Heart right ventricle (tissue), 16 donors: ENCODE measurements around the gene PTPRN2. TPM values are rescaled to one million over a fixed set of nuclear protein-coding genes. Genes with fewer than 3 reads are reported as not detected.

Experiments used
- ATAC-seq, 8 donors: fragments of 200-7000 bp; cut with Tn5 transposase; one replicate each; pipeline ENCODE4 v1.9.1; 2020; ENCODE audit warnings: mild to moderate bottlenecking in 8 of 8, moderate library complexity in 8 of 8, moderate number of reproducible peaks in 1 of 8
- DNase-seq, 2 donors: peaks; one replicate each; pipeline ENCODE4 v3.0.0-alpha.2; 2020
- H3K27ac ChIP-seq, 10 donors: fragments of 200-600 bp; sonication (generic) in 2 of 10; one replicate each; pipeline versions ENCODE4 v1.5.0 to v1.8.0; 2020 to 2022; ENCODE audit warnings: mild to moderate bottlenecking in 3 of 10
- H3K27me3 ChIP-seq, 7 donors: fragments of 200-600 bp; one replicate each; pipeline ENCODE4 v1.8.0; 2021 to 2022; ENCODE audit warnings: mild to moderate bottlenecking in 2 of 7
- H3K36me3 ChIP-seq, 9 donors: fragments of 200-600 bp; sonication (generic) in 1 of 9; one replicate each; pipeline versions ENCODE4 v1.5.0 to v1.8.0; 2020 to 2022; ENCODE audit warnings: mild to moderate bottlenecking in 2 of 9
- H3K4me1 ChIP-seq, 9 donors: fragments of 200-600 bp; sonication (generic) in 1 of 9; one replicate each; pipeline versions ENCODE4 v1.5.0 to v1.8.0; 2020 to 2022; ENCODE audit warnings: mild to moderate bottlenecking in 4 of 9
- H3K4me3 ChIP-seq, 10 donors: fragments of 200-600 bp; sonication (generic) in 2 of 10; one replicate each; pipeline versions ENCODE4 v1.5.0 to v1.8.0; 2020 to 2022; ENCODE audit warnings: mild to moderate bottlenecking in 7 of 10, moderate library complexity in 2 of 10
- H3K9me3 ChIP-seq, 11 donors: fragments of 200-600 bp in 10 of 11; sonication (generic) in 2 of 11; one replicate each; pipeline versions ENCODE4 v1.5.0 to v1.8.0; 2013 to 2022; ENCODE audit warnings: mild to moderate bottlenecking in 2 of 11, control low read depth in 1 of 11, moderate library complexity in 1 of 11
- CTCF ChIP-seq, 9 donors: fragments of 200-600 bp; sonication (generic) in 2 of 9; IDR thresholded peaks; one replicate each; pipeline versions ENCODE4 v1.5.0 to v1.8.0; 2021 to 2022; ENCODE audit warnings: antibody characterized with exemption in 9 of 9, mild to moderate bottlenecking in 5 of 9, moderate library complexity in 1 of 9
- WGBS, 2 donors: extraction: QIAGEN DNeasy Blood & Tissue Kit; methylation state at CpG; one replicate each; pipeline ENCODE4 v1.1.7; 2013; ENCODE audit warnings: inconsistent platforms in 1 of 2; 5-methylcytosine and 5-hydroxymethylcytosine counted together
- intact Hi-C, 10 donors: fragments of 100-400 bp; cut with DNase I; formaldehyde crosslinking; loops; one replicate each; pipeline versions ENCODE4 v1.11.1 to v1.14.2; 2022
- polyA plus RNA-seq, 2 donors: library from polyadenylated mRNA; stranded (reverse); fragments of 200-250 nt; gene quantifications; one replicate each; pipeline ENCODE4 v1.2.3, GENCODE V29; 2013
- total RNA-seq, 10 donors: library from RNA; stranded (reverse); fragmentation: NEBNext Ultra II Directional in 3 of 10; extraction: Animal tissue kit (Norgen Biotek cat#: 25700) in 3 of 10; gene quantifications; one replicate each; pipeline versions ENCODE4 v1.2.1 to v1.2.4, GENCODE V29; 2021 to 2023
- donor health status: Arrhythmogenic right ventricular cardiomyopathy.
- donor health status: ischemic (EF 13 %, LVEDD 7.1; RV severe dilation, severe dysfunction).
- donor health status: healthy with polysubstance abuse.
- donor health status: DM: no; HTN: yes; CAD: no.
- donor health status: DM: no; HTN: no; CAD: no.
- donor health status: ischemic (EF 25% LVEDD 6.9; RV normal size, moderate dysfunction).
- donor health status: ischemic (EF 25% LVEDD 5.7; RV mildly dilated, moderate dysfunction).
- donor health status: healthy.
- donor health status: DM: yes; HTN: yes; CAD: no.
- donor health status: Ischemic cardiomyopathy.
- donor health status: ischemic (EF 35%, LVEDD 5.7; RV mildly dilated, moderate dysfunction).
- donor health status: nonischemic (EF 11% LVEDD 7.7; RV severe dilation, severe dysfunction).
- donor health status: DM: yes; HTN: yes; CAD: no.
- donor health status: PGD.
- donor health status: ischemic (EF 29% LVEDD 5.4; RV normal size, mild dysfunction).
- donor health status: nonischemic (EF 23%, LVEDD 6.1; RV moderate dilation, normal function).

PTPRN2 gene
- total and polyA plus RNA-seq, 12 donors = 0.82 to 1.8 (median 1.3) TPM

GRCh38 chr7:157932498-157933218 lies 655.0 kb downstream of the PTPRN2 start:
- DNase-seq (no peak), ATAC-seq (no peak)
- Histone ChIP-seq H3K27me3 (peaks cover 0 to 12% (median 2%) of the 10 kb centered on the region in 7 donors), H3K4me3 (no peak overlapping the region), H3K4me1 (no peaks in the 10 kb centered on the region), H3K27ac (no peak overlapping the region), H3K9me3 (peaks cover 0 to 29% (median 0%) of the 10 kb centered on the region in 11 donors), H3K36me3 (no peaks in the 10 kb centered on the region)
- WGBS, 2 donors = 72 to 73% methylated on average over 5 of the region's 5 CpGs
- intact Hi-C loops = no loop called here
- no peak for TF ChIP-seq CTCF (IDR thresholded peaks at IDR 0.05)

- Histone ChIP-seq H3K4me1 (no peaks in the 10 kb centered on the region), H3K4me3 (no peak overlapping the region), H3K36me3 (no peaks in the 10 kb centered on the region), H3K27ac (no peak overlapping the region), H3K9me3 (peaks cover 0 to 29% (median 0%) of the 10 kb centered on the region in 11 donors), H3K27me3 (peaks cover 0 to 12% (median 0%) of the 10 kb centered on the region in 7 donors)
- ATAC-seq (no peak), DNase-seq (no peak)
- intact Hi-C loops = no loop called here
- TF ChIP-seq CTCF (IDR thresholded peaks at IDR 0.05) = no peak
- WGBS, 2 donors = 73 to 75% methylated on average over 13 of the region's 13 CpGs
Observed at GRCh38 chr7:157930926-157931466, 656.6 kb downstream of the PTPRN2 start.

- 69 to 74% methylated on average over 6 of the region's 6 CpGs for WGBS, 2 donors
- H3K27ac ChIP-seq = no peak overlapping the region
- peaks cover 0 to 12% (median 0%) of the 10 kb centered on the region in 7 donors for H3K27me3 ChIP-seq
- intact Hi-C loops = no loop called here
- no peaks in the 10 kb centered on the region for H3K36me3 ChIP-seq
- no peaks in the 10 kb centered on the region for H3K4me1 ChIP-seq
- H3K4me3 ChIP-seq = no peak overlapping the region
- H3K9me3 ChIP-seq = peaks cover 0 to 29% (median 0%) of the 10 kb centered on the region in 11 donors
- TF ChIP-seq CTCF (IDR thresholded peaks at IDR 0.05) = no peak
- no peak for DNase-seq
- no peak for ATAC-seq
Observed at GRCh38 chr7:157930441-157930840, 657.2 kb downstream of the PTPRN2 start.

GRCh38 chr7:157929671-157930070 lies 658.0 kb downstream of the PTPRN2 start:
- Histone ChIP-seq H3K36me3 (no peaks in the 10 kb centered on the region), H3K9me3 (peaks cover 0 to 27% (median 0%) of the 10 kb centered on the region in 11 donors), H3K27ac (no peak overlapping the region), H3K4me3 (no peak overlapping the region), H3K27me3 (peaks cover 0 to 12% (median 0%) of the 10 kb centered on the region in 7 donors), H3K4me1 (no peaks in the 10 kb centered on the region)
- 86 to 90% methylated on average over 16 of the region's 16 CpGs for WGBS, 2 donors
- no peak for TF ChIP-seq CTCF (IDR thresholded peaks at IDR 0.05)
- intact Hi-C loops = no loop called here
- no peak for DNase-seq
- no peak for ATAC-seq
